Vagina (tissue), 2 donors: Measurements from ENCODE around the gene TCOF1.

ENCODE experiments used
- POLR2A ChIP-seq, 2 donors: fragments of 450-650 bp; IDR thresholded peaks; one replicate each; pipeline ENCODE4 v1.6.1; 2017; ENCODE audit warnings: antibody characterized with exemption in 2 of 2, mild to moderate bottlenecking in 2 of 2, moderate library complexity in 2 of 2
- TF ChIP-seq, protein P1 (sequence below), 3 experiments: fragments of 450-650 bp in 2 of 3; fragments of 200-600 bp in 1 of 3; sonication (generic) in 1 of 3; IDR thresholded peaks; one replicate each; pipeline ENCODE4 v1.5.1; 2017 to 2019; ENCODE audit warnings: antibody characterized with exemption in 3 of 3, mild to moderate bottlenecking in 2 of 3, moderate library complexity in 2 of 3

DNA sequence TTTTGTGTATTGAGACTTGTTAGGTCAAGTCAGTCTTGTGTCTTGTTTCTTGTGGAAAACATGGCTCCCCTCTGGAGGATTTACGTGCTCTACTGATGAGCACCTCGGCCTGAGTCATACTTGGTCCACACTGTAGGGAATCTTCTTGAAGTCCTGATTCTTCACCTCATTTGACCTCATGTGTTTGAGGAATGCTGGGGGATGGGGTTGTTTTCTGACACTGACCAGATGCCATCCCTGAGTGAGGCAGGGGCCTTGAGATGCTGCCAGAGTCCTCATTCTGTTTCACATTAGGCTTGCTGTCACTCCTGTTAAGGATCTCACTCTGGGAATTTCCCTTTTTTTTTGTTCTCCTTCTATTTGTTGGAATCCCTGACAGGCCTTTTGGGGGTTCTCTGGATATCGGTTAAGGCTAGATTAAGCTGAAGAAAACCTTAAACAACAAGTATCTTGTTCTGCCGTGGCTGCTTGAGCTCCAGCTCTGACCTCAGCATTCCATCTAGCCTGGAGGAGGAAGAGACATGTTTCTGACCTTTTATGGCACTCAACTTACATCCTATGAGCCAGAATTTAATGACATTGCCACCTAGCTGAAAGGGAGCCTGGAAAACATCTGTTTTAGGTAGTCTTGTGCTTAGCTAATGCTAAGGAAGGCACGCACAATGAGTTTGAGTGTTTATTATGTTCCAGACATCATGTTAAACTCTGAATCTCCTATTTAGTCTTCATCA lies 20.6 kb downstream of the TCOF1 start:
- TF ChIP-seq, protein P1, sequence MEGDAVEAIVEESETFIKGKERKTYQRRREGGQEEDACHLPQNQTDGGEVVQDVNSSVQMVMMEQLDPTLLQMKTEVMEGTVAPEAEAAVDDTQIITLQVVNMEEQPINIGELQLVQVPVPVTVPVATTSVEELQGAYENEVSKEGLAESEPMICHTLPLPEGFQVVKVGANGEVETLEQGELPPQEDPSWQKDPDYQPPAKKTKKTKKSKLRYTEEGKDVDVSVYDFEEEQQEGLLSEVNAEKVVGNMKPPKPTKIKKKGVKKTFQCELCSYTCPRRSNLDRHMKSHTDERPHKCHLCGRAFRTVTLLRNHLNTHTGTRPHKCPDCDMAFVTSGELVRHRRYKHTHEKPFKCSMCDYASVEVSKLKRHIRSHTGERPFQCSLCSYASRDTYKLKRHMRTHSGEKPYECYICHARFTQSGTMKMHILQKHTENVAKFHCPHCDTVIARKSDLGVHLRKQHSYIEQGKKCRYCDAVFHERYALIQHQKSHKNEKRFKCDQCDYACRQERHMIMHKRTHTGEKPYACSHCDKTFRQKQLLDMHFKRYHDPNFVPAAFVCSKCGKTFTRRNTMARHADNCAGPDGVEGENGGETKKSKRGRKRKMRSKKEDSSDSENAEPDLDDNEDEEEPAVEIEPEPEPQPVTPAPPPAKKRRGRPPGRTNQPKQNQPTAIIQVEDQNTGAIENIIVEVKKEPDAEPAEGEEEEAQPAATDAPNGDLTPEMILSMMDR (IDR thresholded peaks at IDR 0.05), result no peak
- no peak for TF ChIP-seq POLR2A (IDR thresholded peaks at IDR 0.05)
